HG02798 (cell line): ENCODE results near the gene DENND1A.
A peak's percentile ranks its signal among the peaks of the same experiment; 100 is the strongest.
"Not testable (repeated sequence)": the region's sequence is repeated elsewhere in the genome, so short reads cannot be mapped to it uniquely, and the experiment has no call there.

Experiments
- ATAC-seq: cut with Tn5 transposase; IDR thresholded peaks from one replicate; pipeline ENCODE4 v1.9.1; 2021; ENCODE audit warnings: mild to moderate bottlenecking; ENCODE audit not compliant: unreplicated experiment, poor library complexity

The DENND1A gene

GRCh38 chr9:123929870-123930831 lies at the start of gene DENND1A:
Gene DENND1A (minus strand): TSS chr9:123930126. CDS start chr9:123929905, 221 bp downstream.
- ATAC-seq, result peak; percentile 83

GRCh38 chr9:123978981-123979380 lies 49.1 kb upstream of the DENND1A start:
- no peak for ATAC-seq

GRCh38 chr9:123976579-123976978 lies 46.7 kb upstream of the DENND1A start:
- ATAC-seq, result not testable (repeated sequence)

GRCh38 chr9:123975871-123976270 lies 45.9 kb upstream of the DENND1A start:
- no peak for ATAC-seq

- no peak for ATAC-seq
These were observed 44.5 kb upstream of the DENND1A start for GRCh38 chr9:123974471-123974870.

GRCh38 chr9:123973590-123974223 lies 43.8 kb upstream of the DENND1A start:
- no peak for ATAC-seq

- no peak for ATAC-seq
These were observed 42.7 kb upstream of the DENND1A start for GRCh38 chr9:123972618-123973017.

GRCh38 chr9:123967323-123967722 lies 37.4 kb upstream of the DENND1A start:
- ATAC-seq, result no peak

- ATAC-seq, result no peak
These were observed 36.1 kb upstream of the DENND1A start for GRCh38 chr9:123965801-123966686.

- ATAC-seq, result no peak
These were observed 34.8 kb upstream of the DENND1A start for GRCh38 chr9:123964761-123965160.

GRCh38 chr9:123960965-123961364 lies 31.0 kb upstream of the DENND1A start:
- ATAC-seq, result no peak

GRCh38 chr9:123960366-123960765 lies 30.4 kb upstream of the DENND1A start:
- ATAC-seq, result no peak

- no peak for ATAC-seq
These were observed 29.9 kb upstream of the DENND1A start for GRCh38 chr9:123959787-123960186.

- ATAC-seq, result no peak
These were observed 27.8 kb upstream of the DENND1A start for GRCh38 chr9:123957731-123958130.

GRCh38 chr9:123957168-123957721 lies 27.3 kb upstream of the DENND1A start:
- ATAC-seq, result no peak

- ATAC-seq, result no peak
These were observed 25.7 kb upstream of the DENND1A start for GRCh38 chr9:123955637-123956036.

- ATAC-seq, result no peak
These were observed 24.8 kb upstream of the DENND1A start for GRCh38 chr9:123954518-123955280.

- no peak for ATAC-seq
These were observed 22.9 kb upstream of the DENND1A start for GRCh38 chr9:123952641-123953495.

- no peak for ATAC-seq
These were observed 18.4 kb upstream of the DENND1A start for GRCh38 chr9:123948286-123948685.
